H1 (cell line): ENCODE measurements around the gene TMOD4. TPM values are rescaled to one million over a fixed set of nuclear protein-coding genes. Genes with fewer than 3 reads are reported as not detected.

Experiments used
- PHF8 ChIP-seq: fragments of 200-600 bp; sonication (generic); conservative IDR thresholded peaks from 2 replicates; pipeline ENCODE4 v1.7.1; 2012; ENCODE audit warnings: low read depth, mild to moderate bottlenecking, inconsistent platforms, low read length, moderate library complexity
- POLR2AphosphoS5 ChIP-seq: IDR thresholded peaks from 2 replicates; pipeline ENCODE4 v1.6.1; 2011; ENCODE audit warnings: low read depth, low read length
- polyA plus RNA-seq, 7 experiments: library from polyadenylated mRNA; depleted of rRNA in 3 of 7; stranded (reverse) in 5 of 7; unstranded in 2 of 7; fragments of >200 nt in 5 of 7; fragments of 200-250 nt in 2 of 7; gene quantifications; 1 replicate in 5 of 7; 2 replicates in 1 of 7; 4 replicates in 1 of 7; pipeline versions ENCODE4 v1.2.1 to v1.2.3, GENCODE V29; 2011 to 2013; ENCODE audit warnings: missing spikeins in 2 of 7, mixed read lengths in 2 of 7
- total RNA-seq: library from RNA; stranded (reverse); fragmentation: NEBNext Ultra II Directional; extraction: Animal tissue kit (Norgen Biotek cat#: 25700); gene quantifications from 2 replicates; pipeline ENCODE4 v1.2.1, GENCODE V29; 2021
- TF ChIP-seq, protein P1 (sequence below): IDR thresholded peaks from 2 replicates; pipeline ENCODE4 v1.6.1; 2011; ENCODE audit warnings: low read length, improper control_type of control experiment

The TMOD4 gene
- total and polyA plus RNA-seq, 2 of the 8 experiments (the other 6 are each of a cell fraction or from before 2014, with no cell fraction given), result 0.42 TPM; not detected in 1

- TF ChIP-seq, protein P1, sequence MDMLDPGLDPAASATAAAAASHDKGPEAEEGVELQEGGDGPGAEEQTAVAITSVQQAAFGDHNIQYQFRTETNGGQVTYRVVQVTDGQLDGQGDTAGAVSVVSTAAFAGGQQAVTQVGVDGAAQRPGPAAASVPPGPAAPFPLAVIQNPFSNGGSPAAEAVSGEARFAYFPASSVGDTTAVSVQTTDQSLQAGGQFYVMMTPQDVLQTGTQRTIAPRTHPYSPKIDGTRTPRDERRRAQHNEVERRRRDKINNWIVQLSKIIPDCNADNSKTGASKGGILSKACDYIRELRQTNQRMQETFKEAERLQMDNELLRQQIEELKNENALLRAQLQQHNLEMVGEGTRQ, result no peak
- TF ChIP-seq PHF8 (no peak), POLR2AphosphoS5 (no peak)
- TF ChIP-seq, all 59 proteins: peak for 2
These were observed at the start of gene TMOD4 (continued) for GRCh38 chr1:151175863-151176262.
